HG03066 (cell line): ENCODE measurements around the gene DIDO1.
"Not testable (repeated sequence)": the region's sequence is repeated elsewhere in the genome, so short reads cannot be mapped to it uniquely, and the experiment has no call there.

Source experiments
- ATAC-seq: cut with Tn5 transposase; IDR thresholded peaks from one replicate; pipeline ENCODE4 v1.9.1; 2021; ENCODE audit warnings: low read depth; ENCODE audit not compliant: unreplicated experiment

Gene DIDO1

GRCh38 chr20:62933966-62934365 is 7.7 kb upstream of the DIDO1 start:
- ATAC-seq = no peak

DNA sequence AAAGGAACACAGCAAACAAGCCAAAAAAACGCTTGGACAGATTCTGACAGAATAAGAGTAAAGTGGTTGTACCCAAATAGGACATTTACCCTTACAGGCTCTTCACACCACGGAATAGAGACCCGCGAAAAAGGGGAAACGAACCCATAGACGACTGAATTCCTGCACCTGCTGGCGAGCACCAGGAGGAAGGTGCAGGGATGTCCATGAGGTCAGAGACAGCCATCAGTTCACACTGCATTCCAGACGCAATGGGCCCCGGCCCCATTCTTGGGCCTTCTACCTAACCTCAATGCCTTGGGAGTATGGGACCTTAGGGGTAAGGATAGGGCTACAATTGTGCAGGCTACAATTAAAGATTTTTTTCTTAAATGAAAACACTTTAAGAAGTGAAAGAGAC is 5.2 kb upstream of the DIDO1 start:
- ATAC-seq = no peak

DNA sequence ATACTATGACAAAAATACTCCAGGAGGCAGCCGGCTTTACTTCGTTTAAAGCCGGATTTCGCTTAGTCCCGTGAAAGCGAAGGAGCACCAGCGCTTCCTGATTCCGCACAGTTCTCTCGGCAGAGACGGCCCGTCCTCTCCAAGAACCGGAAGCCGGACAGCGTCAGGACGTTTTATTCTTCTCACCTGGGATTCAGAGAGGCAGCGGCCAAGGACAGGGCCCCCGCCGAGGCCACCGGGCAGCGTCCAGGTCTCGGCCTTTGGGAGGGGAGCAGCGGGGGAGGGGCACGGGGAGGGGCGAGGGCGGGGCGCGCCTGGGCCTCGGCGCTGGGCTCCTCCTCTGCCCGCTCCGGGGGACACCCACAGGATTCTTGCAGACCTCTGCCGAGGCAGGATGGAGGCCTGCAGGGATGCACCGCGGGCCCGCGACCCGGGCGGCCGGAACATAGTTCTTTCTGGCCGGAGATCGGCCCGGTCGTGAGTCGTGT is 2.8 kb upstream of the DIDO1 start:
- no peak for ATAC-seq

- no peak for ATAC-seq
These were observed 2.1 kb upstream of the DIDO1 start for GRCh38 chr20:62928246-62928939.

GRCh38 chr20:62927128-62927705 is 912 bp upstream of the DIDO1 start:
- no peak for ATAC-seq

- ATAC-seq = peak; percentile 3
These were observed 681 bp downstream of the DIDO1 start for GRCh38 chr20:62925420-62926228.

DNA sequence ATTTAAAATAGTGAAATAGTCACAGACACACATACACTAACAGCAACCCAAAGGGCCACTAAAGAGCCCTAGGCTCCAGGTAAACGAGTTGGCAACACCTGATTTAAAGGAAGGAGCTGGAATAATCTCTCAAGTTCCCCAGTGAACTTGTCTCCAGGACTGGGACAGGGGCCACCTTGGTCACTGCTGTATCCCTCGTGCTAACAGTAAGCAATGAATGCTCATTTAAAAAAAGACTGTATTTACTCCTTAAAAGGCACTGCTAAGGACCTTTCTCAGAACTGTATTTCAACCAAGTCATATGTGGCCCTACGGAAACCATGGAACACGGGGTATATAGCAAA is 1.3 kb downstream of the DIDO1 start:
- no peak for ATAC-seq

DNA sequence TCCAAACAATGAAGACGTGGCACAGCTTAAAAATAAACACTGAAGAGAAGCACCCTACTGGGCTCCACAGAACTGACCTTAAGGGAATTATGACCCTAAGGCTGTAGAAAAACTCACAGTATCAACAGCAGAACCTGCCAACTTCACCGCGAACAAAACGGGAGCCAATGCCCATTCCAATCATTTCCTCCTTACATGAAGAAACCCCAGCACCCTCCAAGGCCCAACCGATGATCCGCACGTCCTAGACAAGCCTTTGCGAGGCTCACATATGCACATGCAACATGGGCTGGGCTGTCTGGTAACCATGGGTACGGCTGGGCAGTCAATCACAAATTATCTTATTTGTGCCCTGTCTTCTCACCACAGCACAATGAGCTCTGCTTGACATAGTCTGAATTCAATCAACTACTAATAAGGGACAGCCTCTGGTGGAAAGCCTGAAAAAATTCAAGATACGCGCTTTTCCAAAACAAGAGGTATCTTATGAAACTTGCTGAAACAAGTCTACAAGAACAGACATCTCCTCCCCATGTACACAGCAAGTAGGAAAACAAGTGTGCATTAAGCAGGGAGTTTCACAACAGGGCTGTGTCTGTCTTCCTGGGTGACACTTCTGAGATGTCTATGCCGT is 1.7 kb downstream of the DIDO1 start:
- no peak for ATAC-seq

DNA sequence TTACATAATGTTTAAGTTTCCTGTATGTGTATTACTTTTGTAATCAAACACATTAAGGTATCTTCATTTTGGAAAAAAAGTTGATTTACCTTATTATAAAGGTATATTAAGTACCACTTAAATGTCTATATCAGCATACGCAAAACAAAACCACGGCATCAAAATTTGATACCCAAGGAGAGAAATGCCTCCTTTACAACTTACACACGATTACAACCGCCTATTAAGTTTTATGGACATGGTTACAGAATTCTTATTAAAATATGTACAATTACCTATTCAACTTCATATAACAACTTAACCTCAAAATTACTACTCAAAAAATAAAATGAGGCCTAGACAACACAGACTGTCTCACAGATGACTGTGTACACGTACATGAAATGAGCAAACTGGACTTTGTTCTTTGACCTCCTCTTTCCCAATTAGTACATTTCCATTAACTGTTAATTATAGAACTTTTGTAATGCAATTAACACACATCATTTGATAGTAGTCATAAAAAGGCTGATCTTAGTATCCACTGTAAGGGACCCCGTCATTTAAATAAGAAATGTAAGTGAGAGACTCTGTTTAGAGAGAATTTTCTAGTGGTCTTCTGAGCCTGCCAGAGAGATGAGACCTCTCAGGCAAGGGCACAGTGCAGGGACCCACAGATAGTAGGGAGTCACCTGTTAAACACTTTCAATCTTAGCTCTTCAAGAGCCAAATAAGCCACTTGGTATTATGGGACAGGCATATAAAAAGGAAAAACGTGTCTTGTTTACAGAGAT is 2.5 kb downstream of the DIDO1 start:
- ATAC-seq = no peak

DNA sequence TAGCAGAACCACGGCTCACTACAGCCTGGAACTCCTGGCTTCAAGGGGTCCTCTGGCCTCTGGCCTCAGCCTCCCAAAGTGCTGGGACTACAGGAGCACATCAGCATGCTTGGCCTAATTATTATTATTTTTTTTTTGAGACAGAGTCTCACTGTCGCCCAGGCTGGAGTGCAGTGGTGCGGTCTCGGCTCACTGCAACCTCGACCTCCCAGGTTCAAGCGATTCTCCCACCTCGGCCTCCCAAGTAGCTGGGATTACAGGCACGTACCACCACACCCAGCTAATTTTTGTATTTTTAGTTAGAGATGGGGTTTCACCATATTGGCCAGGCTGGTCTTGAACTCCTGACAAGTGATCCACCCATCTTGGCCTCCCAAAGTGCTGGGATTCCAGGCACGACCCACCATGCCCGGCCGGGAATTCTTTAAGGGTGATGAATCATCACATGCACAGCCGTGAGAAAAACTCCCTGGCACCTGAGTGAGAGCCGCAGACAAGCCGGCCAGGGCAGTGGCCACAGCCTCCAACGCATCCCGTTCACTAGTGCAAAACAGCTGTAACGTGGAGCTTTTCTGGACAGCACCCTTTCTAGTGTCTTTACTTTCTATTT is 3.1 kb downstream of the DIDO1 start:
- not testable (repeated sequence) for ATAC-seq

GRCh38 chr20:62922451-62922921 is 3.8 kb downstream of the DIDO1 start:
- ATAC-seq = no peak

GRCh38 chr20:62921119-62921687 is 5.1 kb downstream of the DIDO1 start:
- ATAC-seq = no peak

- no peak for ATAC-seq
These were observed 6.2 kb downstream of the DIDO1 start for GRCh38 chr20:62920039-62920645.

GRCh38 chr20:62918831-62919230 is 7.5 kb downstream of the DIDO1 start:
- no peak for ATAC-seq

DNA sequence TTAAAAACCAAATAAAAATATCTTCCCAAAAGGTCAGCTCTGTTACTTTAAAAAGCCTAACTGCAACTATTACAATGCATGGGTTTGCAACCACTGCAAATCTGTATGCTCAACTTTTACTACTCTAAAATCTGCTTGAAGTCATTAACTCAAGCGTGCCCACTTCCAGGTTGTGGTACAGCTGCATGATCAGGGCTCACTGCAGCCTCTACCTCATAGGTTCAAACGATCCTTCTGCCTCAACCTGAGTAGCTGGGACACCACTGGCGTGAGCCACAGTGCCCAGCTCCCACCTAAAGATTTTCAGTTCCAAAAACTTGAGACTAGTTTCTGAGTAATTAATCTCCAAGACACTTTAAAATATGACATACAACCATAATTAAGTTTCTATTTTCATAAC is 8.2 kb downstream of the DIDO1 start:
- no peak for ATAC-seq

- ATAC-seq = no peak
These were observed 8.6 kb downstream of the DIDO1 start for GRCh38 chr20:62917720-62918119.

- ATAC-seq = no peak
These were observed 9.4 kb downstream of the DIDO1 start for GRCh38 chr20:62916703-62917476.

GRCh38 chr20:62914970-62915457 is 11.3 kb downstream of the DIDO1 start:
- ATAC-seq = no peak
